SKM-1 treated with dmso at 0.1 percent for 144 hours (cell line): ENCODE measurements around the gene JAKMIP2.
"Not testable (repeated sequence)": the region's sequence is repeated elsewhere in the genome, so short reads cannot be mapped to it uniquely, and the experiment has no call there.

Source experiments
- DNase-seq: peaks from one replicate; lab custom pipeline; 2025; ENCODE audit not compliant: unreplicated experiment; lab: John Stamatoyannopoulos, UW

The JAKMIP2 gene

DNA sequence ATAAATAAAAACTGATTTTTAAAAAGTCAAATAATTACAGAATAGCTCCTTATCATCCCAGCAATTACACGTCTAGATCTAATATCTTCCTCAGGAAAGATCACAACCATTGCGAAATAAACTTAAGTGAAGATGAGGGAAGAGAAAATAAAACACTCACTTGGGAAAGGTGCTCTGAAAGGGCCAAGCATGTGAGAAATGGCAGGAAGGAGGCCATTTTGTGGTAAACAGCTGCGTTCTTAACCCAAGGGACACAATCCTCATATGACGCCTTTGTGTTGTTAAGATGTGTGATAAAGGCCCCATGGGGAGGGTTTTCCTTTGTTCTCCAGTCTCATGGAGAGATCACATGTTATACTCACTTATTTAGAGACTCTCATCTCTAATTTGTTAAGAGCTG lies 32.5 kb downstream of the JAKMIP2 start:
- no peak for DNase-seq

- DNase-seq, result no peak
Observed at GRCh38 chr5:147748590-147748989, 33.9 kb downstream of the JAKMIP2 start.

GRCh38 chr5:147746986-147747385 lies 35.5 kb downstream of the JAKMIP2 start:
- DNase-seq, result no peak

- no peak for DNase-seq
Observed at GRCh38 chr5:147743678-147744374, 38.7 kb downstream of the JAKMIP2 start.

DNA sequence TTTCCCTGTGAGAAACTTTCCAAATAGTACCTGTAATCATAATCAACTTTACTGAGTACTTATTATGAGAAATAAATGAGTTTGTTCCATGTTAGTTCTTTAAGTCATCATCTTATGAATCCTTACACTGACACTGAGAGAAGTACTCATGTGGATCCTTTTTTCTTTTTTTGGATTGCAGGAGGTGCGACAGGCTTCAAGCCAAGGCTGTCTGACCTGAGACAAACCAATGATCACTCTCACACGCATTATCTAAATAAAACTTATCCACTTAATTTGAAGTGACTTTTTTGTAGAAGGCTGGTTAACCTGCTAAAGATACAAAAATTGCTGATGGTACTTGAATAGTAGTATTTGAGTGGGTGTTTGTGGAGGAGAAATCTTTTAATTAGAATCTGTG lies 39.5 kb downstream of the JAKMIP2 start:
- DNase-seq, result no peak

DNA sequence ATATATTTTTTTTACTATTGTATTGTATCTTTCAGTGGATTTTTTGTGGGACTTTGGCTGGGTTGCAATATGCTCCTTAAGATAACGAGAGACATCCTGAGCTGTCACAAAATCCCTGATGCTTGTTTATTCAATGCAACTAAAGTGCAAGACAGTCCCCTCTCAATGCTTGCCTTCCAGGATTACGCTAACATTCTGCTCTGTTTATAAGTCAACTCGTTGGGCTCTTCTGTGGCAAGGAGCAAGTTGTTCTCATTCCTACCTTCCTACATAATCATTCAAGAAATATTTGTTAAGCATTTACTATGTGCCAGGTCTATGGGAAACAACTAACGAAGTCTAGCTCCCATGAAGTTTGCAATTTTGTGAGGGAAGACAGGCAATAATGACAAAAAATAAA lies 40.4 kb downstream of the JAKMIP2 start:
- no peak for DNase-seq

DNA sequence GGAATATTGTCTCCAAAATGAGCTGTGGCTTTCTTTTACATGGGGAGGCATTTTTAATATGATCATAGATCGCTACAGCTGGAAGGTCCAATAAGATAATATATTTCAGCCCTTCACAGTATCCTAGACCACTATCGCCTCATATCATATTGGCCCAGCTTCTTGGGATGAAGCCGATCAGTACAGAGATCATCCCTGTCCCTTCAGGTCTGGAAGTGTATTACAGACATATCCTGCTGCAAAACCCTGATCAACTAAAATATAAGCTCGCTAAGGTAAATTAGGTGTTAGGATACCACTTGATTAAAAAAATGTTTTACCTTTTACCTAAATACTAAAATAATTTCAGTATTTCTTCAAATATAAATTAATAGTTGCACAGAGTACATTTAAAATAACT lies 41.7 kb downstream of the JAKMIP2 start:
- DNase-seq, result no peak

- no peak for DNase-seq
Observed at GRCh38 chr5:147737921-147738320, 44.6 kb downstream of the JAKMIP2 start.

DNA sequence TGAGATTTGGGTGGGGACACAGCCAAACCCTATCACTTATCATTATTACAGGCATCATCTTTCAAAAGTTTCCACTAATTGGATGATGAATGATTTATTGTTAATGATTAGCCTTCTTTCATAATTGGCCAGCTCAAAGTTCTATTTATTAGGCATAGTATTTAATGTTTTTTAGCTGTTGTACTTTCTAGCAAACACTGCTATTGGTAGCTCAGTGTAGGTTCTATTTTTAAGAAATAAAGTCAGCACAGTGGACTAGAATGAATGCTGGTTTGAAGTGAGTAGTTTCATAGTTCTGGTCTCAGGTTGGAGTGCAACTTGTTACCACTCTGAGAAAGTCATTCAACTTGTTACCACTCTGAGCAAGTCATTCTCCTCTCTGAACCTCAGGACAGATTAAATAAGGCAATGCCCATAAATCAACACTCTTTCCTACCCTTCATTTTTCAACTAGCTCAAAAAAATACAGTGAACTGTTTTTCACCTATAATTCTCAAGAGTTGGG lies 46.9 kb downstream of the JAKMIP2 start:
- DNase-seq, result no peak

DNA sequence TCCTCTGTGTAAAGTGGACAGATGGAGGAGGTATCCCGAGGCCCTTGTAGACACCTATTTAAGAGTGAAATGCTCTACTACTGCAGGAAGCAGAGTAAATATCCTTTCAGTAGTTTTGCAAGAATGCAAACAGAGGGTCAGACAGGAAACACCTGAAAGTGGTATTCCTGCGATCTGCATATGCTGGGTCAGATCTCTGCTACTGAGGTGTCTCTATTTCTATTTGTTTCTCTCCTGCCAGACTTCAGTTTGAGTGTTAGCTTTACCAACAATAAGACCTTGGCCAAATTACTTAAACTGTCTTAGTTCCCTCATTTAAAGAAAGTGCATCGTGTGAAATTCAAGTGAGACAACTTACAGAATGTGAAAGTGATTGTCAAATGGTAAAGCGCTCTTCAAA lies 47.6 kb downstream of the JAKMIP2 start:
- DNase-seq, result no peak

DNA sequence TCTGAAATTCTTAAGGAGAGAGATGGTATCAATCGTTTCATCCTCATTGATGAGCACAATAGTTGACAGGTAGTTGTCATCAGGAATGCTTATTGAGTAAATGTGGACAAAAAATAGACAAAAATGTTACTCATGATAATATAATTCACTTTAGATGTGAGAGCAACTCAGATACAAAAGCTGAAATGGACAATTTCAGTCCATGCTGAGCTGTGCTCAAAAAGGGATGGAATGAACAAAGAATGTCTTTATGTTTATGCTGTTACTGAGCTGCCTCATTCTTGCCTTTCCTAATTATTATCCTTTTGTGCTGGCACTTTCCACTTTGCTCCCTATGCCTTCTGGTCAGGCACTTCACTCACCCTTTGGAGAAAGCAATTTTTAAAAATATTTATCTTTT lies 49.5 kb downstream of the JAKMIP2 start:
- DNase-seq, result no peak

DNA sequence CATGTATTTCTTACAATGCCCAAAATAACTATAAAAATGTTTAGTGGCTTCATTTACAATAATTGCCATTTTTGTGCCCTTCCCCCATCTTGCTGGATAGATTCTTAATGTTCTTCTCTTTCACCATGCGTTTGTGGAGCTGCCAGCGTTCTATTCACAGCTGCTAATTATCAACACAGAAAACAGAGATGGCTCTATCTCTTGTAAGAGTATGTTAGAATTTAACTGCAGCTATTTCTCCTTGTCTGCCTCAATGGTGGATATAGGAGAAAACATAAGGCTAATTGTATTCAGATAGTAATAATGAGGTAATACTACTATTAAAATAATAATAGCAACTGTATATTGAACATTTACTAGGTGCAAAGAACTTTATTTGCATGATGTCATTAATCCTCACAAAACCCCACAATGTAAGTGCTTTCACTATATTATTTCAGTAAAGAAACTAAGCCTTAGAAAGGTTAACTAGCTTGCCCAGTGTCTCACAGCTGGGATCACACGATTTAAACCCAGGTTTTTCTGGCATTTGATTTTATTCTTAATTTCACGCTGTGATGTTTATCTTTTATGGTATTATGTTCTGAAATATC lies 50.1 kb downstream of the JAKMIP2 start:
- DNase-seq, result no peak

DNA sequence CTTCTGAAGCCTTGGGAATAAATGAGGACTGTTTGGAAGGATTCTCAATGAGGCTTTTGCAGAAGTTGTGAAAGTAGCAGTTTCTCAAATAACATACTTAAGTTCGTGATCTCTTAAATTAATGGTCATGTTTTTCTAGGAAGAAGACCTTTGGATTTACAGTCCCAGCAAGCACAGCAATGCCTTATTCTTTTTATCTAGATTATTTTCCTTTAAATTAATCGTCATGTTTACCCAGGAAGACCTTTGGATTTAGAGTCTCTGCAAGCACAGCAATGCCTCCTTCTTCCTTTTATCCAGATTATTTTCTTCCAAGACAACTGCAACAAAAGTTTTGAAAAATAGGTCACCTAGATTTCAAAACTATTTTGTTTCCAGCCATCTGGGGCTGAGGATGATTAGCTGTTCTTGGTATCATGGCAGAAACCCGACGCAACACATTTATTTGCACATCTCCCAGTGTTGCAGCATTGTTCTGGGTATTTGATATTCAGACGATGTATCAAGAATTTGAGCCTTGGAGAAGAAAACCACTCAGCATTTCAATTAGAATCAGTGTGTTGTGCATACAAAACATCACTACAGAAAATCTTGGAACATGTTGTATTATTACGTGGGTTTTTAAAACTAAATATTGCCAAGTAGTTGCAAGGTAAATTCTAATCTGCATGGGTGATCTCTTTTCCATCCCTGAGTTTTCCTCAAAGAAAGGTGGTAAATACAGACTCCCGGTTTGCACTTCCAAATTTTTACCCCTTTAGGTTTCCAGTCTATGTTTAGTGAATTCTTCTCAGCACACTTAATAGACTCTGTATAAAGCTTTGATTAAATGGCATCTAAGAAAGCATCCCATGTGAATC lies 50.9 kb downstream of the JAKMIP2 start:
- no peak for DNase-seq

DNA sequence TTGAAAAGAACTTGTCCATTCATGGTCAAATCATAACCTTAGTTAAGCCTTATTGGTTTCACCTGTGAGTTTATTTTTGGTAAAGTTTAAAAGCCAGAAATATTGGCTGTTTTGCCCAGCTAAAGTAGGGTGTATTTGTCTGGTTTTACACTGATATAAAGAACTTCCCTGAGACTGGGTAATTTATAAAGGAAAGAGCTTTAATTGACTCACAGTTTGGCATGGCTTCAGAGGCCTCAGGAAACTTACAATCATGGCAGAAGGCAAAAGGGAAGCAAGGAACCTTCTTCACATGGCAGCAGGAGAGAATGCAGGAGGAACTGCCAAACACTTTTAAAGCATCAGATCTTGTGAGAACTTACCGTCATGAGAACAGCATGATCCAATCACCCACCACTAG lies 55.3 kb downstream of the JAKMIP2 start:
- no peak for DNase-seq

- not testable (repeated sequence) for DNase-seq
Observed at GRCh38 chr5:147721191-147721960, 61.2 kb downstream of the JAKMIP2 start.

DNA sequence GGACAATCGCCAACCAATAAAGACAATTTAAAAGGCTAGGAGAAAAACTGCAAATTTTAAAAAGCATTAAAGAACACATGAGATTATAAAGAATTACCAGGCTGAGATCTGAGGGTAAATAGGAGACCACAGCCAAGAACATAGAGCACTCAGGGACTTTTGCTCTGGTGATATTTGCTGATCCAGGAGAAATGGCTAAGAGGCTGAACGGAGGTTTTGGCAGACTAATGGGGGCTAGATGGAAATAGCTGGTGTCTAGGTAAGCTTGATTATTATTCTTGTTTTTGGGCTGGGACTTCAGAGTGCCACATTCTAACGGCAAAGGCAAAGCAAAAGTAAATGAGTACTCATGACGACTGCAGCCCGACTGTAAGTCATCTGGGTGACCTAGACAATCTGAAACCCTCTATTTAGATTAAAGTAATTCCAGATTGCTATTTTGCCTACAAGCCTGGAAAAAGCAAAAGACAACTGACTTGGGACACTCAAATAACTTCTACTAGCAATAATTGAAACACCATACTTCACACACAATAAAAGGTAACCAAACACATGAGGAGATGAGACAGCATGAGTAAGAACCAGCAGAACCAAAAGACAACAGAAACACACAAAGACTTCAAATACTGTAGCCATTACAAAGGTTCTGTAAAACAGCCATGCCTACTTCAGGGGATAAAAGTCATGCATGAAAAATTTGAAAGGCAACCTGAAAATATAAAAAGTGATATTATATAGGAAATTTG lies 68.8 kb downstream of the JAKMIP2 start:
- no peak for DNase-seq

GRCh38 chr5:147712598-147712997 lies 69.9 kb downstream of the JAKMIP2 start:
- no peak for DNase-seq

GRCh38 chr5:147712019-147712418 lies 70.5 kb downstream of the JAKMIP2 start:
- DNase-seq, result no peak

DNA sequence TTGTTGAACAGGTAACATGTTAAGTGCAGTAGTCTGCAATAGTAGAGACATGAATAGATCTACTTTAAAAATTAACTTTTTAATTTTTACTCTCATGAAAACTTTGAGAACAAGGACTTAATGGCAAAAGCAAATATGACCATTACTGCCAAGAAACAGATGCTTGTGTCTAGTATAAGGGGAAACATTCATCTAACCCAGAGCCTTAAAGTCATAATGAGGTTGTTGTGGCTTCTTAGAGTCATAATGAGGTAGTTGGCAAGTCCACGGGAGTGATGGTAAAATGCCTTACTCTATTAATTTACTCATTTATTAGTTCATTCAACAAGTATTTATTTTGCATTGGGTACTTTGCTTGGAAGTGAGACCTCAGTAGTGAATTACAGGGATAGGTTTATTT lies 71.5 kb downstream of the JAKMIP2 start:
- DNase-seq, result no peak

GRCh38 chr5:147708708-147709107 lies 73.8 kb downstream of the JAKMIP2 start:
- no peak for DNase-seq
